NCI-H510A treated with DMSO at 0.1 percent for 48 hours (cell line): ENCODE measurements around the gene MVD.

ENCODE experiments used
- DNase-seq: peaks from one replicate; lab custom pipeline; 2025; lab: John Stamatoyannopoulos, UW

The MVD gene

GRCh38 chr16:88662843-88663606, at the start of gene MVD:
TSS of gene MVD (minus strand) at chr16:88663091. CDS start at chr16:88663080, 11 bp downstream.
- peak; percentile 80 for DNase-seq

- no peak for DNase-seq
Observed at GRCh38 chr16:88712362-88712979, 49.6 kb upstream of the MVD start.

GRCh38 chr16:88711750-88712340, 49.0 kb upstream of the MVD start:
- DNase-seq, result no peak

- DNase-seq, result no peak
Observed at GRCh38 chr16:88710556-88710955, 47.7 kb upstream of the MVD start.

- DNase-seq, result no peak
Observed at GRCh38 chr16:88706965-88707826, 44.3 kb upstream of the MVD start.

GRCh38 chr16:88706229-88706964, 43.5 kb upstream of the MVD start, which contains the start of the genes CTU2 and RNF166:
TSS of gene CTU2 (plus strand) at chr16:88706503. CDS start at chr16:88706531, 28 bp downstream.
TSS of gene RNF166 (minus strand) at chr16:88706408. CDS start at chr16:88706325, 83 bp downstream.
- DNase-seq, result peak; percentile 49

- DNase-seq, result no peak
Observed at GRCh38 chr16:88705801-88706228, 42.9 kb upstream of the MVD start.

GRCh38 chr16:88705076-88705684, 42.3 kb upstream of the MVD start:
- no peak for DNase-seq

GRCh38 chr16:88703486-88704309, 40.8 kb upstream of the MVD start:
- DNase-seq, result no peak

GRCh38 chr16:88702371-88703210, 39.7 kb upstream of the MVD start:
- DNase-seq, result no peak

GRCh38 chr16:88701581-88702370, 38.9 kb upstream of the MVD start:
- DNase-seq, result no peak

- no peak for DNase-seq
Observed at GRCh38 chr16:88700636-88701482, 38.0 kb upstream of the MVD start.

GRCh38 chr16:88700322-88700635, 37.4 kb upstream of the MVD start:
- DNase-seq, result no peak

GRCh38 chr16:88699180-88699579, 36.3 kb upstream of the MVD start:
- DNase-seq, result no peak

- no peak for DNase-seq
Observed at GRCh38 chr16:88698646-88699045, 35.8 kb upstream of the MVD start.

GRCh38 chr16:88697831-88698615, 35.1 kb upstream of the MVD start:
- DNase-seq, result no peak
